HG03457 (cell line): ENCODE results near the gene RRBP1.

Source experiments
- ATAC-seq: cut with Tn5 transposase; IDR thresholded peaks from one replicate; pipeline ENCODE4 v1.9.1; 2021; ENCODE audit warnings: moderate number of reproducible peaks; ENCODE audit not compliant: unreplicated experiment

Gene RRBP1

GRCh38 chr20:17635332-17636244 is 46.5 kb downstream of the RRBP1 start:
- ATAC-seq: no peak

DNA sequence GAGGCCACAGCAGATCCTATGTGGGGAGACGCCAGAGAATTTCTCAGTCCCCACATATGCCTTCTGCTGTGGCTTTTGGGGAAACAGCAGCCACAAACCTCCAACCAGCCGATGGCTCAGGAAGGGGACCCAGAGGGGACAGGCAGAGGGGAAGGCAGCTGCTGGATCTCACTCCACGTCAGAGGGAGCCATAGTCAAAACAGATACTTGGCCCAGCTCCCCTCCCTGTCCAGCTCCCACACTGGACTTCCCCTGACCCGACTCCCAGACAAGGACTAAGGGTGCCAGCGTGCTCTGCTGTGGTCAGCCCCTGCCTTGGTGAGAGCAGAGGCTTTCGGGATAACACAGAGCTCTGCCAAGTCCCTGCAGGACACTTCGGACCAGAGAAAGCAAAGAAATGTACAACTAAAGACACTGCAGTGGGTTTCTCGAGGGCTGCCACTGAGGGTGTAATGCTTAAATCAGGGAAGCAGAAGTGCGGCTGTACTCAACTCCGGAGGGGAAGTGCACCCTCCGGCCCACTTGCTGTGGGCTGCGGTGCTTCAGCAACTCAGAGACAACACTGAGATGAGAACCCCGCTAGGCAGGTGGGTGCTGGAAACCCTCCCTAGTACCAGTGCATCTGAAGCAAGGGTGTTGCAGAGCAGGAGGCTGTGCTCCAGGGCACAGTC is 47.2 kb downstream of the RRBP1 start:
- no peak for ATAC-seq

- no peak for ATAC-seq
These were observed 48.1 kb downstream of the RRBP1 start for GRCh38 chr20:17633850-17634500.

DNA sequence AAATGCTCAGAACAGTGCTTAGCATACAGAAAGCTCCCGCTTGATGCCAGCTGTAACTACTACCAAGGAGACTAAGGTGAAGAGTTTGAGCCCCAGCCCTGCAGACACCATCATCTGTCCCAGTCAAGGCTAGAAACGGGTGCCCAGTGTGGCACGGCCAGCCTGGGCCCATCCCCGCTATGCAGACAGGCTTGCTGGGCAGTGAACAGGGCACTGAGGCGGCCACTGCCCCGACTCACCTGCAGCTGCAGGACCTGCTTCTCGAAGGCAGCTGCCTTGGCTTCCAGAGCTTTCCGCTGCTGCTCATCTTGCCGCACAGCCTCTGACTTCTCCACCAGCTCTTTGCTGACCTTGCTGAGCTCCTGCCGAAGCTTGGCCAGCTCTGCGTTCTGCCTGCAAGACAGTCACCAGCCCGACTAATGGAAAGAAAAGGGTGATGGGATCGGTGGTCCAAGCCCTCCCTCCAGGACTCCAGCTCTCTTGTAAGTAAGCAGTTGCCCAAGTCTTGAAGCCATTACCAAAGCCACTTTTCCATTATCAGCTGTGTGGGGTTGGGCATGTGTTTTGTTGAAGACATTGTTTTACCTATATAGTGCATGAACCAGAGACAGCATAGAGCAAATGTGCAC is 48.7 kb downstream of the RRBP1 start:
- no peak for ATAC-seq

DNA sequence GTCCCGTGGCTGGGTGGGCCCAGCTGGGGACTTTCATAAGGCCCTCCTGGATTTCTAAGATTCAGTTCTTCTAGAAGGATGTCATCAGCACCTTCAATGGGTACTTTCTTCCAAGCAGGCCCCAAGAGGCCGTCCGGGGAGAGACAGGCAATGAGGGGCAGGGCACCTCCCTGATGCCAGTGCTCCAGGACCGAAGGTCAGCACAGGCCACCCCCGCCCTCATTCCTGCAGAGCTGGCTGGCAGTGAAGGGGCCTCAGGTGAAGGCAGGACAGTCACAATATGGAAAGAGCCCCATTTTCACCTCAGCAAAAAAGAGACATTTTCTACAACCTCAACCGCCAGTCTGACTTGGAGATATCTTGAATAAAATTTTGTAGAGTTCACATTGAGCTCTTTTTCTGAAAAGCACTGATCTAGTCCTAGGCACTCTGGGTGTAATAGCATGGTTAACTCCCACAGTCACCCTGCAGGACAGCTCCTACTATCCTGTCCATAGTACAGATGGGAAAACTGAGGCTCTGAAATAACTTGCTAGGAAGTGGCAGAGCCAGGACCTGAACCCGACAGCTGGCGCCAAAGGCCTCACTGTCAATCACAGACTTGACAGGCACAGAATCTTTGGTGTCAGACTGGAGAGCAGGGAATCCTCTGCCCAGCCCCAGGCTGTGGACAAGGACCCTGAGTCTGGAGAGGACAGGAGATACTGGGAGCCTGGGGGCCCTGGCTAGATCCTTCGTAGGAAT is 50.3 kb downstream of the RRBP1 start:
- ATAC-seq: no peak

GRCh38 chr20:17630806-17631195 is 51.2 kb downstream of the RRBP1 start:
- ATAC-seq: no peak

- no peak for ATAC-seq
These were observed 51.8 kb downstream of the RRBP1 start for GRCh38 chr20:17630151-17630805.

- no peak for ATAC-seq
These were observed 52.4 kb downstream of the RRBP1 start for GRCh38 chr20:17629678-17630089.

DNA sequence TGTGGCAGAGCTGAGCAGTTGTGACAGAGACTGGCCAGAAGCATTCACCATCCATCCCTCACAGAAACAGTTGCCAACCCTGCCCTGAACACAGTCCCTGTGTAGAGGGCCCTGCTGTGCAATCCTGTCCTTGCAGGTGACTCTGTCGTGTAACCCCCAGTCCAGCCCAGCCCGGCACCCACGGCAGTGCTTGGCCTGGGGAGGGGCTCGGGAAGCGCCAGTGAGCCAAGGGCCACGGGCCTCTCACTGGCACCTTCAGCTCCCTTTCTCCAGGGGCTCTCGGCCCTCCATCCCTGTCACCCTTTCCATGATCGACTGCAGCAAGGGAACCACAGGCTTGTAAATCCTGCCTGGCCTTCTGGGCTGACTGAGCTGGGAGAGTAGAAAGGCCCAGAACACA is 53.0 kb downstream of the RRBP1 start:
- ATAC-seq: no peak

GRCh38 chr20:17628101-17628841 is 53.8 kb downstream of the RRBP1 start:
- ATAC-seq: no peak

DNA sequence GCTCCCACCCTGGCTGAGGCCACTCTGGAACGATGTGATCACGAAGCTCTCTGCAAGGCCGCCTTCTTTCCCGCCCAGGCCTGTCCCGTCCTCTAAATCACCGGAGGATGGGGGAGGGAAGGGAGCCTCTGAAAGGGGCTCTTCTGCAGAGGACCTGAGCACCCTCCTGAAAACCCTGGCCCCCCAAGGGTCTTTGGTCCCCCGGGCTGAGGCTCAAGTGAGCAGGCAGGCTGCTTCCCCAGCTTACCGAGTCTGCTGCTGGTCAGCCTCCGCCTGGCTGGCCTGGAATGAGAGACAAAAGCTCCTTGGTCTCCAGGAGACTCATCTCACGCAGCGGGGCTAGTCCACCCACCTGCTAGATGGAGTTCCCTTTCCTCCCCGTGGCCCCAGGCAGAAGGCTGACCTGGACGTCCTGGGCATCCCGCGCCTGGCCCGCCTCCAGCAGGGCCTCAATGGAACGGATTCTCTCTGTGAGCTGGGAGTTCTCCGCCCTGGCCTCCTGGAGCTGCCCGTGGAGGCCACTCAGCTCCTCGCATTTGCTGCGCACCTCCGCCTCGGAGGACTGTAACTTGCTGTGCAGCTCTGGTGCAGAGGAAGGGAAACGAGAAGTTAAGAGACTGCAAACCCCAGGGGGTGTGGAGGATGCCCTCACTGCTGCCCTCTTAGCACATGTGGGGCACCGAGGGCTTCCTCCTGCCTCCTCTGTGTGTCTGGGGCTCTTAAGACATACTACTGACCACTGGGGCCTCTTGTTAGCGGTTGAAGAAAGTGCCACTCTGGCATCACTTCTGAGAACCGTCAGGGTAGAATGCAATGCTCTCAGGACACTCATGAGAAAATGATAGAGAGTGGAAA is 54.7 kb downstream of the RRBP1 start:
- ATAC-seq: no peak

DNA sequence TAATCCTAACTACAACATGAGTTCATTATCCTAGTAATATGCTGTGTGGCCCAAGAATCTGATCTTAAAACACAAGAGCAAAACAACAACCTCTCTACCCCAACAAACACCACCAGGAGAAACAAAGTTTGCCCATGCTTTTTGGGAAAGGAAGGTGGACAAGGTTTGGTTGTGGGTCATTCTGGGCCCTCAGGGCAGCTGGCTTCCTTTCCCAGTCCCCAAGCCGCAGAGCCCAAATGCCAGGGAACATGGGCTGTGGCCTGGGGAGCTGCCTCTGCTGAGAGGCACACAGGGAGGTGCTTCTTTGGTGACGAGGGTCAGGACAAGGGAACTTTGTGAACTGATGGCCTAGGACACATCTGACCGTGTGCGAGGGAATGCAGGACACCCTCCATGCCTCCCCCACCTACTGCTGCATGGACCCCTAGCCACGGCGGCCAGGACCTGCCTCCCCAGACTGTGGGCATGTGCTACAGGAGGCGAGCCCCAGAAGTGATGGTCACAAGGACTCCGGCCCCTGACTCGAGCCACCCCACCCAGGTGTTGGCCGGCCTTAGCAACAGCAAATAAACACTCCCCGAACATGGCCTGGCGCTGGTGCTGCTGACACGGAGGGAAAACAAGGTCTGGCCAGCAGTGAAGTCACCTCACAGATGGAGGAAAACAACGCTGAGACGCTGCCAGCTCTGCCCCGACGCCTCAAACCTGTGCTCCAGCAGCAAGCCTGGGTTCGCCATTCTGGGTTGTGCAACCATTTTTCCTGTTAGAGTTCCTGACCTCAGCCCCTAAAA is 55.6 kb downstream of the RRBP1 start:
- no peak for ATAC-seq

GRCh38 chr20:17625246-17626051 is 56.6 kb downstream of the RRBP1 start:
- ATAC-seq: no peak

DNA sequence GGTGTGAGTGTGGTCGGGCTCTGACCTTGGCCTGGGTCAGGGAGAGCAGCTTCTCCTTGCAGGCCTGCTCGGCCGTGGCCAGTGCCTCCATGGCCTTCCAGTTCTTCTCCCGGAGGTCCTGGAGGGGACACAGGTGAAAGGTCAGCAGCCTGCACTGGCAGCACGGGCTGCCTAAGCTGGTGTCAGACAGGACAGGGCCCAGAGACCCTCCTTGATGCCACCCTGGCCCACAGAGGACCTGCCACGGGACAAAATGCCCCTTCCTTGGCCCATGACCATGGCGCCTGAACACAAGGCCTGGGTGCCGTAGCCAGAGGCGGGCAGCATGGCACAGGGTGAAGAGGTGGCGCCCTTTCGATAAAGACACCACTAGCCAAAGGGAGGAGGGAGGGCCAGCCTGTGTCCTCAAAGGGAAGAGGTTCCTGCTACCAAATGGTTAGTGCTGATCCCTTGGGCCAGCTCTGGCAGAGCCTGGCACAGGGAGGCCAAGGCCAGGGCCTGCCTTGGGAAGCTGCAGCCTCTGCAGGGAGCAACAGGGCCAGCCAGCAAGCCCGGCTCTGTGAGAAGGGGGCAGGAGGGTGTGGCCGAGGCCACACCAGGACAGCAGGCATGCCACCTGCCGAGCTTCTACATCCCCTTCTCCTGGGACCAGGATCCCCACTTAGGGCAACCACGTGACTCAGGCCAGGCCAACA is 57.3 kb downstream of the RRBP1 start:
- ATAC-seq: no peak

GRCh38 chr20:17624070-17624469 is 58.0 kb downstream of the RRBP1 start:
- no peak for ATAC-seq

- ATAC-seq: no peak
These were observed 59.1 kb downstream of the RRBP1 start for GRCh38 chr20:17622851-17623508.
